NCI-H2171 (cell line): Measurements from ENCODE around the gene STARD9.
"Not testable (repeated sequence)": the region's sequence is repeated elsewhere in the genome, so short reads cannot be mapped to it uniquely, and the experiment has no call there.

Source experiments
- DNase-seq: peaks from one replicate; lab custom pipeline; 2025; lab: John Stamatoyannopoulos, UW

The STARD9 gene

DNA sequence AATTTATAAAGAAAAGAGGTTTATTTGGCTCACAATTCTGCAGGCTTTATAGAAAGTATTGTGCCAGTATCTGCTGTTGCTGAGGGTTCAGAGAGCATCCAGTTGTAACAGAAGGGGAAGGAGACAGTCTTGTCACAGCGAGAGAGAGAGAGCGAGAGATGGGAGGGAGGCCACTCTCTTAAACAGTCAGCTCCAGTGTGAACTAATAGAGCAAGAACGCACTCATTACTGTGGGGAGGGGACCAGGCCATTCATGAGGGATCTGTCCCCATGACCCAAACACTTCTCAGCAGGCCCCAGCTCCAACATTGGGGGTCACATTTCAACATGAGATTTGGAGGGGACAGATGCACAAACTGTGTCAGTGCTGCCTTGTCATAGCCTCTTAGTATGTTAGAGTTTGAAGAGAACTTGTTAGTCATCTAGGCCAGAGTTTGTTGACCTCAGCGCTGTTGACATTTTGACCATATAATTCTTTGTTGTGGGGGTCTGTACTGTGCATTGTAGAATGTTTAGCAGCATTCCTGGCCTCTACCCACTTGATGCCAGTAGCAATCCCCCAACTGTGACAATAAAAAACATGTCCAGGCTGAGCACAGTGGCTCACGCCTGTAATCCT, 15.3 kb downstream of the STARD9 start:
- DNase-seq: no peak

- no peak for DNase-seq
Measured at GRCh38 chr15:42591238-42591934, 16.0 kb downstream of the STARD9 start.

GRCh38 chr15:42592716-42593115, 17.3 kb downstream of the STARD9 start:
- DNase-seq: no peak

GRCh38 chr15:42593143-42593542, 17.7 kb downstream of the STARD9 start:
- no peak for DNase-seq

DNA sequence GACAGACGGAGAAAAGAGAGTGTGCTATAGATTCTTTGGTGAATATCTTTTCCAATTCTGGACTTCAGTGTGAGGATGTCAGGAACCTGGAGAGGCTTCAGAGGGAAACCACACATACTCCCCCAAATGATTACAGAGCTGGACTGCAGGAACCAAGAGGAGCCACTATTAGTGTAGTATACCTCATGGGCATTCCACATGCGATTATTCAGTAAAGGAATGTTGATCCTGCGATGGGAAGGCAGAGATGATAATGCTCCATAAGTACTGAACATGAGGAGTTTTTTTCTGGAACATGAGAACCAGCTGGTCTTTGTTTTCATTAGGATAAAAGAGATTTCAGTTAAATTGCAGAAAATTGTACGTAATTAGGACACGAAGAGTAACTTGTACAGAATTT, 18.7 kb downstream of the STARD9 start:
- no peak for DNase-seq

DNA sequence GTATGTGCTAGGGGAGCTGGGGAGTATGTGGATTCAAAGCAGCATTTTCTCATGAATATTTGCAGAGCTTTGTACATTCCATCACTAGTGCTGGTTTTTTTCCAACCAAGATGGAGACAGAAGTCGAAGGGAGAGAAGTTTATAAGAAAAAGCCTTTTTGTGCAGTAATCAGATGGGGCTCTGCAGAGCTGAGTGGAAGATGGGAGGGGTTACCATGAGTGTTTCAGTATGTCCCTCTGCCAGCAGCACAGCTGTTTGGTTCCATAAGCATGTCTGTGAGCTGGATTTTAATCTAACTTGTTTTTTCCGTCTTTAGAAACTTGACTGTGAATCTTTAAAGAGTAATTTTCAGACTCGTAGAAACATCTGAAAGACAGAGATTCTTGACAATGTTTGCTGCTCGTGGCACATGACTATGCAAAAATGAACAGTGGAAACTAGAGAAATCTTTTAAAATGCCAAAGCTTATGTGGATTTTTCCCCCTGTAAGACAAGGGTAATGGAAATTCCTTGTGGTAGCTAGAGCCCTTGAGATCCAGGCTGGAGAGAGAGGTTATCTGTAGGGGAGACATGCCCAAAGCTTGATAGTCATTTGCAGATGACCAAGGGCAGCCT, 20.3 kb downstream of the STARD9 start:
- no peak for DNase-seq

DNA sequence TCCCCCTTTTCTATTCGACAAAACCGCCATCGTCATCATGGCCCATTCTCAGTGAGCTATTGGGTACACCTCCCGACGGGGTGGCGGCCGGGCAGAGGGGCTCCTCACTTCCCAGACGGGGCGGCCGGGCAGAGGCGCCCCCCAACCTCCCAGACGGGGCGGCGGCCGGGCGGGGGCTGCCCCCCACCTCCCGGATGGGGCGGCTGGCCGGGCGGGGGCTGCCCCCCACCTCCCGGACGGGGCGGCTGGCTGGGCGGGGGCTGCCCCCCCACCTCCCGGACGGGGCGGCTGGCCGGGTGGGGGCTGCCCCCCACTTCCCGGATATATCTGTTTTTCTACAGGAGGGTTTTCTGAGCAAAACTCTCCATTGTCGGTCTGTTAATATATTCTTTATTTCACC, 25.9 kb downstream of the STARD9 start:
- not testable (repeated sequence) for DNase-seq

- DNase-seq: no peak
Measured at GRCh38 chr15:42602501-42602900, 27.1 kb downstream of the STARD9 start.

DNA sequence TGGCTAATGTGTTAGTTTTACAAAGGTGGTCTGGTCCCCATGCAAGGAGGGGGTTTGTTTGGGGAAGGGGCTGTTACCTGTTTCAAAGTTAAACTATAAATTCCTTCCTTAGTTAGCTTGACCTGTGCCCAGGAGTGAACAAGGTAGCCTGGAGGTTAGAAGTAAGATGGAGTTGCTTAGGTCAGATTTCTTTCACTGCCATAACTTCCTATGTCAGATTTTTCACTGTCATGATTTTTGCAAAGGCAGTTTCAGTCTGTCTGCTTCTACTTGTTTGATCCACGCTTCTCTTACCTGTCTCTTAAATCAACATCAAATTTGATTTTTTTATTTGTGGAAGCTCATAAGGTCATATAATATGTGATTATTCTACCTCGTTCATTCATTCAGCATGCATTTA, 28.6 kb downstream of the STARD9 start:
- no peak for DNase-seq

DNA sequence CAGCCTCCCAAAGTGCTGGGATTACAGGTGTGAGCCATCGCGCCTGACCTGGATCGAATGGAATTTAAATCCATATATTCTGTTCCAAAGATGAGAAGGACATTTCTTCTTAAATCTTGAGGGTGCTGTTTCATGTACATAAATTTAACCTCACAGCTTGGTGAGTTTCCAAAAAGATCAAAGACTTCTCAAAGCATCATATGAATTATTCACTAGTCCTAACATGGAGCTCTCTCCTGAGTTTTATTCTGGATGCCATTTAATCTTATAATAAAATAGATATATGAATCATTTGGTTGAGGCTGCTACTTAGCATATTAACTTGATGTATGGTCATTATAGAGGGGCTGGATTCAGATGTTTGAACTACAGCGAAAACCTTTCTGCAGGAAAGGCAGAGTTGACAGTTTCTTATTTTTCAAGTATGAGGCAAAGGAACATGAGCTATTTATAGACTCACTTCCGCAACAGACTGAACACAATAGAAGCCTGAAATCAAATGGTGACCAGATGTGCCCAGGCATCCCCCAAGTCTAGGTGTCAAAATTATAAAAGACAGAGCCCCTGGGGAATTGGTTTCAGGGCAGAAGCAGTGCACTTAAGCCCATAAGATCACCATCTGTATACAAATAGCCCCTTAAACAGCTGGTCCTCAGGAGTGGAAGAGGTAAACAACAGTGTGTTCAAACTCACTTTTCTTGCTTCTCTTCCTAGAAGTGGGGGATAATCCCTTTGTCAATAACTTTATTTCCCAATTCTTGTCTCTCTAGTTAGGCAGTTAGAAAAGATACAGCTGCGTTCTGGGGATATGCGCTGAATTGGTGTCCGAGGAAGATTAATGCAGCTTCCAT, 29.7 kb downstream of the STARD9 start:
- DNase-seq: peak; percentile 74

DNA sequence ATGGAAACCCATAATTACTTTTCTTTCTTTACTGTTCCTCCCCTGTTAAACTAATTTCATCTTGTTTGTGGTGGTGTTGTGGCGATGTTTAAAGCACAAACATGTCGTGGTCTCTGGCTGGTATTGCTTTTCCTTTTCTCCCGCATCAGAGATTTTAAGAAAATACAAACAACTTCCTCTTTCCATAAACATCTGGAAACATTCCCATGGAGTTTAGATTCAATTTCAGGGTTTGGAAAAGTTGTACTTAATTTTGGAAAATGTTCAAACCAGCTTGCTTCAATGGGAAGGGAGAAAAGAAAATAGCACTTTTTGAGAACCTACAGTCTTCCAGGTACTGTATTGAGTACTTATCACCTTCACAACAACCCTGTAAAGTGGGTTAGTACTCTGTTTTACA, 30.4 kb downstream of the STARD9 start:
- no peak for DNase-seq

GRCh38 chr15:42608110-42608531, 32.7 kb downstream of the STARD9 start:
- DNase-seq: no peak

GRCh38 chr15:42608752-42609488, 33.5 kb downstream of the STARD9 start:
- DNase-seq: no peak

DNA sequence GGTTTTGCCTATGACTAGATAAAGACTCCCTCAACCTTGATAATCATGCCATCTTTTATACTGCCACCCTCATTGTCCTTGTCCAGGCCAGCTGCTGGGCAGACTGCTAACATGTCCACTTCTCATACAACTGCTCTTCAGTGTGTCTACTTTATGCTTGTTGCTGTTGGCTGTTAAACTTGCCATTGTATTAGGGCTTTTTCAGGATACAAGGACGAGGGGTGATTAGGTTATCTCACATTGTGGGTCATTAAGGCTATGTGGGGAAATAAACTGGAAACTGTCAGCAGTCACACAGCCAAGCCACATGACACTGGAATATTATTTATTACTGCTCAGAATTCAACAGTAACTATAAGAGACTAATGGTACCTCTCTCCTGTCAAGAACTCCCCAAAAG, 36.1 kb downstream of the STARD9 start:
- no peak for DNase-seq

- no peak for DNase-seq
Measured at GRCh38 chr15:42612367-42612912, 37.0 kb downstream of the STARD9 start.

DNA sequence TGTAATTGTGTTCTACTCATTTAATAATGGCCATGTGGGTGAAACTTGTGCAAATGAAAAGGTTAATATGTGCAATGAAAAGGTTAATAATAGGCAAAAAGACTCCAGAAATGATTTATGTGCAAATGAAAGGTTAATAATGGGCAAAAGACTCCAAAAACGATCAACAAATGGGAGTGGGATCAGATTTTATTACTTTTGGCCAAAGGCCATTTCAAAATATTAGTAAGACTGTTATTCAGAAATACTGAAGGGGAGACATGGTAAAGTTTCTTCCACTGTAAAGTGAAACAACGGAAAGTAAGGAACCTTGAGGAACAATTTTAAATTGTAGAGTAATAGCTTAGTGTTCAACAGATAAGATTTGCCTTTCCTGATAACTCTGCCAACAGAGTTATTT, 40.7 kb downstream of the STARD9 start:
- DNase-seq: no peak

- no peak for DNase-seq
Measured at GRCh38 chr15:42619656-42620371, 44.4 kb downstream of the STARD9 start.

- no peak for DNase-seq
Measured at GRCh38 chr15:42621386-42621785, 46.0 kb downstream of the STARD9 start.

DNA sequence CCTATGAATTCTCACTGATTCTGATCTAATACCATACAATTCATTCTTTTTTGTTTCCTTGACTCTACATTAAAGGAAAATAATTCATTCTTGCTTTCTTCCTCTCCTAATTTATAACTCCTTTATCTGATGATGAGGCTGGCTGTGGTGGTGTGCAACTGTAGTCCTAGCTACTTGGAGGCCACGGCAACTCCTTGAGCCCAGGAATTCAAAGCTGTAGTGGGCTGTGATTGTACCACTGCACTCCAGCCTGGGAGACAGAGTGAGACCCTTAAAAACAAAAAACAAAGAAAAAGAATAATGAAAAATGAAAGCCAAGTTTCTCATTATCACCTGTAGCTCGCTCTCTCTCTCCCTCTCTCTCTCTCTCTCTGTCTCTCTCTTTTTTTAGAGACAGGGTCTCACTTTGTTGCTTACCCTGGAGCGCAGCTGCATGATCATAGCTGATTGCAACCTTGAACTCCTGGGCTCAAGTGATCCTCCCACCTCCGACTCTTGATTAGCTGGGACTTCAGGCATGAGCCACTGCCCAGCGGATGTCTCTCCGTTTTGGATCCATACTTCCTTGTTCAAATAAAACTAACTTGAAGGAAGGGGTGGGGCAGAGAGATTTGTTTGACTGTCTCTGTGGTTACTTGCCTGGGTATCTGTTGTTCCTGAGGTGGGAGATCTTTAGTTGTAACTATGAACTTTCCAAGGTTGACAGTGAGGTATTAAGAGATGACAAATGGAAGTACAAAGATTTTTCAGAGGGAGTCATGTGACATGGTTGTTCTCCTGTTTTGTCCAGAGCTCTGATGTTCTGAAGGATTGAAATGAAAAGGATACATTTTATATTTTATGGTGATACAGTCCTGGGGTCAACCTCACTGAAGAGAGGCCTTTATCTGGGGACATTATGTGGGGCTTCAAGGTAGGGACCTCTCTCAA, 46.9 kb downstream of the STARD9 start:
- no peak for DNase-seq

DNA sequence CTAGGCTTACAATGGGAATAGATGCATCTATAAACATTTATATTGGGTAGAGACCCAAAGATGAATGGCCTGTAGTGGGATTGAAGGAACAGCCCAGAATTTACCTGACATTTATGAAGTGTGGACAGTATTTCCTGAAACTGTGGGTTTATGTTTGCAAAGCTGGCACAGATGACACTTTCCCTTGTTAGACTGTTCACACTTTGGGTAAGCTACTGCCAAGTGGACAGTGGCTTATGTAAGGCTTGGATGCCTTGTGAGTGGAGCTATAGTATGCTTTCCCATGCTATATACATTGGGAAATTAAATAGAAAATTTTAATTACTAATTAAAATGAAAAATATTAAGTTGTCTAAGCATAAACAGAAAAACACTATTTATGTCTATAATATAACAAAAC, 48.5 kb downstream of the STARD9 start:
- no peak for DNase-seq
